ENCODE measurements around the gene SLC38A1. TPM values are rescaled to one million over a fixed set of nuclear protein-coding genes. Genes with fewer than 3 reads are reported as not detected.

Gene SLC38A1
- total and polyA plus RNA-seq, 2 experiments from 2014 or later = 114 to 234 TPM

Other genes with a start within 250 kb of the SLC38A1 start
- 665 and 718 TPM in 2 replicates for gene SLC38A2, start 103.7 kb upstream of the SLC38A1 start, total RNA-seq (2014; rRNA removed; shearing (Covaris generic))
- gene SLC38A2, start 103.7 kb upstream of the SLC38A1 start, polyA plus RNA-seq (2016; fragmentation: Nextera tagmentation; extraction: Ambion mirVana) = 168 and 181 TPM in 2 replicates

Measured in GM23338 (cell line).